NB4 (cell line): ENCODE results near the gene CLEC2B.

ENCODE experiments used
- MYC ChIP-seq: IDR thresholded peaks from 2 replicates; pipeline ENCODE4 v1.6.1; 2011; ENCODE audit warnings: low read depth, low read length
- POLR2A ChIP-seq: IDR thresholded peaks from 2 replicates; pipeline ENCODE4 v1.6.1; 2011; ENCODE audit warnings: mild to moderate bottlenecking; ENCODE audit not compliant: insufficient read length; ENCODE audit errors: extremely low read depth
- TF ChIP-seq, protein P1 (sequence below): IDR thresholded peaks from one replicate; pipeline ENCODE4 v1.5.1; 2012; ENCODE audit warnings: low read depth, low read length
- TF ChIP-seq, protein P2 (sequence below): IDR thresholded peaks from 2 replicates; pipeline ENCODE4 v1.6.1; 2011; ENCODE audit warnings: low read depth, low read length

DNA sequence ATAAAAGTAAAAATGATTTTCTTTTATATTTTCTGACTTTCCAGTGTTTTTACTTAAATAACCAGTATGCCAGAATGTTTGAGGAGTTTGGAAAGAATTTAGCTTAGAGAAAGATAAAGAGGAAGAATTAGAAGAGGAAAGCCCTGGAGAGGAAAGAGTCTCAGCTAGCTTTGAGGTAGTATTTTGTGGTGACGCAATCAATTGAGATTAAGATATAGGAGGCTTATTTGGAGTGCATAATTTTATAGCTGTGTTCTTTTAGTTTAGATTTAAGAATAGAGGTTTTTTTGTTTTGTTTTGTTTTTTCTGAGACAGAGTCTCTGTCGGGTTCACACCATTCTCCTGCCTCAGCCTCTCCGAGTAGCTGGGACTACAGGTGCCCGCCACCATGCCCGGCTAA, 18.1 kb downstream of the CLEC2B start:
- TF ChIP-seq, protein P1, sequence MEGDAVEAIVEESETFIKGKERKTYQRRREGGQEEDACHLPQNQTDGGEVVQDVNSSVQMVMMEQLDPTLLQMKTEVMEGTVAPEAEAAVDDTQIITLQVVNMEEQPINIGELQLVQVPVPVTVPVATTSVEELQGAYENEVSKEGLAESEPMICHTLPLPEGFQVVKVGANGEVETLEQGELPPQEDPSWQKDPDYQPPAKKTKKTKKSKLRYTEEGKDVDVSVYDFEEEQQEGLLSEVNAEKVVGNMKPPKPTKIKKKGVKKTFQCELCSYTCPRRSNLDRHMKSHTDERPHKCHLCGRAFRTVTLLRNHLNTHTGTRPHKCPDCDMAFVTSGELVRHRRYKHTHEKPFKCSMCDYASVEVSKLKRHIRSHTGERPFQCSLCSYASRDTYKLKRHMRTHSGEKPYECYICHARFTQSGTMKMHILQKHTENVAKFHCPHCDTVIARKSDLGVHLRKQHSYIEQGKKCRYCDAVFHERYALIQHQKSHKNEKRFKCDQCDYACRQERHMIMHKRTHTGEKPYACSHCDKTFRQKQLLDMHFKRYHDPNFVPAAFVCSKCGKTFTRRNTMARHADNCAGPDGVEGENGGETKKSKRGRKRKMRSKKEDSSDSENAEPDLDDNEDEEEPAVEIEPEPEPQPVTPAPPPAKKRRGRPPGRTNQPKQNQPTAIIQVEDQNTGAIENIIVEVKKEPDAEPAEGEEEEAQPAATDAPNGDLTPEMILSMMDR: no peak
- TF ChIP-seq POLR2A (no peak), MYC (no peak)
- TF ChIP-seq, protein P2, sequence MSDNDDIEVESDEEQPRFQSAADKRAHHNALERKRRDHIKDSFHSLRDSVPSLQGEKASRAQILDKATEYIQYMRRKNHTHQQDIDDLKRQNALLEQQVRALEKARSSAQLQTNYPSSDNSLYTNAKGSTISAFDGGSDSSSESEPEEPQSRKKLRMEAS: no peak
